BE2C (cell line): ENCODE results near the gene ARHGAP30.

Experiments used
- DNase-seq: peaks from one replicate; pipeline ENCODE4 v3.0.0-alpha.2; 2020
- H3K27me3 ChIP-seq: fragments of 250-450 bp; sonication (Bioruptor Pico); 2 replicates; pipeline ENCODE4 v1.5.1; 2020; ENCODE audit warnings: mild to moderate bottlenecking
- H3K36me3 ChIP-seq: fragments of 250-450 bp; sonication (Bioruptor Pico); 2 replicates; pipeline ENCODE4 v1.5.1; 2020; ENCODE audit warnings: mild to moderate bottlenecking
- H3K4me1 ChIP-seq: fragments of 250-450 bp; sonication (Bioruptor Pico); 2 replicates; pipeline ENCODE4 v1.5.1; 2020
- H3K4me3 ChIP-seq: 2 replicates; pipeline ENCODE4 v1.5.1; 2011; ENCODE audit warnings: low read depth, low read length
- H3K9me3 ChIP-seq: fragments of 250-450 bp; sonication (Bioruptor Pico); 2 replicates; pipeline ENCODE4 v1.5.1; 2020
- TF ChIP-seq, protein P1 (sequence below): IDR thresholded peaks from 2 replicates; pipeline ENCODE4 v1.5.1; 2012; ENCODE audit warnings: mild to moderate bottlenecking, low read depth, low read length

ARHGAP30 gene

GRCh38 chr1:160997323-160998038, 72.2 kb downstream of the ARHGAP30 start:
- no peak overlapping the region for H3K4me3 ChIP-seq
- no peaks in the 10 kb centered on the region for H3K36me3 ChIP-seq
- TF ChIP-seq, protein P1, sequence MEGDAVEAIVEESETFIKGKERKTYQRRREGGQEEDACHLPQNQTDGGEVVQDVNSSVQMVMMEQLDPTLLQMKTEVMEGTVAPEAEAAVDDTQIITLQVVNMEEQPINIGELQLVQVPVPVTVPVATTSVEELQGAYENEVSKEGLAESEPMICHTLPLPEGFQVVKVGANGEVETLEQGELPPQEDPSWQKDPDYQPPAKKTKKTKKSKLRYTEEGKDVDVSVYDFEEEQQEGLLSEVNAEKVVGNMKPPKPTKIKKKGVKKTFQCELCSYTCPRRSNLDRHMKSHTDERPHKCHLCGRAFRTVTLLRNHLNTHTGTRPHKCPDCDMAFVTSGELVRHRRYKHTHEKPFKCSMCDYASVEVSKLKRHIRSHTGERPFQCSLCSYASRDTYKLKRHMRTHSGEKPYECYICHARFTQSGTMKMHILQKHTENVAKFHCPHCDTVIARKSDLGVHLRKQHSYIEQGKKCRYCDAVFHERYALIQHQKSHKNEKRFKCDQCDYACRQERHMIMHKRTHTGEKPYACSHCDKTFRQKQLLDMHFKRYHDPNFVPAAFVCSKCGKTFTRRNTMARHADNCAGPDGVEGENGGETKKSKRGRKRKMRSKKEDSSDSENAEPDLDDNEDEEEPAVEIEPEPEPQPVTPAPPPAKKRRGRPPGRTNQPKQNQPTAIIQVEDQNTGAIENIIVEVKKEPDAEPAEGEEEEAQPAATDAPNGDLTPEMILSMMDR: peak; percentile 76
- H3K27me3 ChIP-seq: peaks cover 4% of the 10 kb centered on the region; the same call in 1 of the 2 replicates
- H3K4me1 ChIP-seq: no peaks in the 10 kb centered on the region
- DNase-seq: peak; percentile 60
- H3K9me3 ChIP-seq: no peaks in the 10 kb centered on the region
